Neutrophil (primary cell): ENCODE results near the gene TCN2.
"Not testable (repeated sequence)": the region's sequence is repeated elsewhere in the genome, so short reads cannot be mapped to it uniquely, and the experiment has no call there.

ENCODE experiments used
- H3K27ac ChIP-seq: fragments of 200-600 bp; sonication (generic); 2 replicates; pipeline ENCODE4 v1.5.1; 2016; ENCODE audit warnings: mild to moderate bottlenecking, moderate library complexity
- H3K27me3 ChIP-seq: fragments of 200-600 bp; sonication (generic); 2 replicates; pipeline ENCODE4 v1.6.0; 2016; ENCODE audit warnings: mild to moderate bottlenecking
- H3K36me3 ChIP-seq: fragments of 200-600 bp; sonication (generic); 2 replicates; pipeline ENCODE4 v1.5.1; 2017
- H3K4me1 ChIP-seq, 2 experiments: fragments of 200-600 bp in 1 of 2; sonication (generic) in 1 of 2; 1 replicate in 1 of 2; 2 replicates in 1 of 2; pipeline versions ENCODE4 v1.5.1 to v1.6.1; 2013 to 2016; ENCODE audit warnings: low read depth in 1 of 2, low read length in 1 of 2, mild to moderate bottlenecking in 1 of 2, moderate library complexity in 1 of 2; ENCODE audit not compliant: control insufficient read depth in 1 of 2, insufficient read depth in 1 of 2
- H3K4me3 ChIP-seq, 2 experiments: fragments of 200-600 bp in 1 of 2; sonication (generic) in 1 of 2; 1 replicate in 1 of 2; 2 replicates in 1 of 2; pipeline ENCODE4 v1.5.1; 2013 to 2016; ENCODE audit warnings: low read depth in 1 of 2, low read length in 1 of 2, mild to moderate bottlenecking in 1 of 2, moderate library complexity in 1 of 2
- H3K9me3 ChIP-seq: fragments of 200-600 bp; sonication (generic); 2 replicates; pipeline ENCODE4 v1.5.1; 2016
- CTCF ChIP-seq: fragments of 200-600 bp; sonication (generic); IDR thresholded peaks from 2 replicates; pipeline ENCODE4 v1.5.1; 2016; ENCODE audit warnings: antibody characterized with exemption

The TCN2 gene

GRCh38 chr22:30612789-30613188 is 5.8 kb downstream of the TCN2 start:
- no peak for TF ChIP-seq CTCF
- no peaks in the 10 kb centered on the region for H3K36me3 ChIP-seq
- H3K9me3 ChIP-seq = no peaks in the 10 kb centered on the region
- H3K27me3 ChIP-seq = peaks cover 15% of the 10 kb centered on the region
- H3K27ac ChIP-seq = no peak overlapping the region
- peaks cover 0 to 8% of the 10 kb centered on the region in 2 experiments for H3K4me1 ChIP-seq
- no peak overlapping the region for H3K4me3 ChIP-seq

GRCh38 chr22:30614268-30614667 is 7.3 kb downstream of the TCN2 start:
- H3K9me3 ChIP-seq = no peaks in the 10 kb centered on the region

GRCh38 chr22:30614879-30615278 is 7.9 kb downstream of the TCN2 start:
- Histone ChIP-seq H3K36me3 (no peaks in the 10 kb centered on the region), H3K4me3 (no peak overlapping the region), H3K27ac (no peak overlapping the region), H3K9me3 (no peaks in the 10 kb centered on the region), H3K27me3 (peaks cover 7% of the 10 kb centered on the region), H3K4me1 (no peaks in the 10 kb centered on the region)
- no peak for TF ChIP-seq CTCF

More at GRCh38 chr22:30614268-30614667, 7.3 kb downstream of the TCN2 start:
- Histone ChIP-seq H3K4me3 (no peak overlapping the region), H3K4me1 (peaks cover 0 to 2% of the 10 kb centered on the region in 2 experiments), H3K27ac (no peak overlapping the region), H3K36me3 (no peaks in the 10 kb centered on the region), H3K27me3 (peaks cover 13% of the 10 kb centered on the region)
- no peak for TF ChIP-seq CTCF

- Histone ChIP-seq H3K27ac (no peak overlapping the region), H3K27me3 (peaks cover under 1% of the 10 kb centered on the region), H3K36me3 (no peaks in the 10 kb centered on the region), H3K9me3 (no peaks in the 10 kb centered on the region), H3K4me3 (no peak overlapping the region), H3K4me1 (no peaks in the 10 kb centered on the region)
- no peak for TF ChIP-seq CTCF
Measured at GRCh38 chr22:30615543-30615954, 8.6 kb downstream of the TCN2 start.

GRCh38 chr22:30617819-30618218 is 10.8 kb downstream of the TCN2 start:
- no peaks in the 10 kb centered on the region for H3K9me3 ChIP-seq
- H3K4me3 ChIP-seq = no peak overlapping the region
- no peak for TF ChIP-seq CTCF
- no peak overlapping the region for H3K27ac ChIP-seq
- no peaks in the 10 kb centered on the region for H3K27me3 ChIP-seq
- H3K4me1 ChIP-seq = no peaks in the 10 kb centered on the region
- no peaks in the 10 kb centered on the region for H3K36me3 ChIP-seq

GRCh38 chr22:30619909-30620308 is 12.9 kb downstream of the TCN2 start:
- H3K9me3 ChIP-seq, H3K27me3 ChIP-seq, H3K4me1 ChIP-seq, H3K27ac ChIP-seq, H3K36me3 ChIP-seq, H3K4me3 ChIP-seq: not testable (repeated sequence)
